Urinary bladder (tissue), 4 donors: ENCODE measurements around the gene COL16A1. TPM values are rescaled to one million over a fixed set of nuclear protein-coding genes. Genes with fewer than 3 reads are reported as not detected.
A peak's percentile ranks its signal among the peaks of the same experiment; 100 is the strongest.

Experiments
- DNase-seq: peaks from one replicate; pipeline ENCODE4 v3.0.0-alpha.2; 2015; ENCODE audit errors: extremely low spot score
- H3K27ac ChIP-seq: one replicate; pipeline ENCODE4 v1.5.1; 2013; ENCODE audit warnings: low read depth, mild to moderate bottlenecking, moderate library complexity
- H3K36me3 ChIP-seq: one replicate; pipeline ENCODE4 v1.6.1; 2013; ENCODE audit warnings: mild to moderate bottlenecking, moderate library complexity; ENCODE audit not compliant: insufficient read depth
- H3K4me1 ChIP-seq: one replicate; pipeline ENCODE4 v1.6.1; 2013; ENCODE audit warnings: mild to moderate bottlenecking, moderate library complexity; ENCODE audit not compliant: insufficient read depth
- H3K4me3 ChIP-seq: one replicate; pipeline ENCODE4 v1.5.1; 2013; ENCODE audit warnings: low read depth, low read length
- WGBS: extraction: QIAGEN DNeasy Blood & Tissue Kit; methylation state at CpG from one replicate; pipeline ENCODE4 v1.1.7; 2013; 5-methylcytosine and 5-hydroxymethylcytosine counted together
- polyA plus RNA-seq: library from polyadenylated mRNA; stranded (reverse); fragments of 200-250 nt; gene quantifications from one replicate; pipeline ENCODE4 v1.2.3, GENCODE V29; 2013
- total RNA-seq: library from RNA; depleted of rRNA; stranded (reverse); fragments of >200 nt; gene quantifications from one replicate; pipeline ENCODE4 v1.2.3, GENCODE V29; 2014
- donor health status: healthy with polysubstance abuse.
- donor health status: healthy.

Gene COL16A1
- total and polyA plus RNA-seq, 2 donors: 166 to 217 TPM

GRCh38 chr1:31678681-31679080 lies 25.1 kb downstream of the COL16A1 start:
- no peak for DNase-seq
- Histone ChIP-seq H3K27ac (no peak overlapping the region), H3K4me3 (no peak overlapping the region), H3K4me1 (no peaks in the 10 kb centered on the region), H3K36me3 (peaks cover 3% of the 10 kb centered on the region)
- 73% methylated on average over 4 of the region's 4 CpGs for WGBS

- peaks cover 3% of the 10 kb centered on the region for H3K36me3 ChIP-seq
- H3K4me3 ChIP-seq: no peak overlapping the region
- WGBS: 75% methylated on average over 6 of the region's 6 CpGs
- DNase-seq: no peak
- no peaks in the 10 kb centered on the region for H3K4me1 ChIP-seq
- no peak overlapping the region for H3K27ac ChIP-seq
Measured at GRCh38 chr1:31677949-31678348, 25.9 kb downstream of the COL16A1 start.

DNA sequence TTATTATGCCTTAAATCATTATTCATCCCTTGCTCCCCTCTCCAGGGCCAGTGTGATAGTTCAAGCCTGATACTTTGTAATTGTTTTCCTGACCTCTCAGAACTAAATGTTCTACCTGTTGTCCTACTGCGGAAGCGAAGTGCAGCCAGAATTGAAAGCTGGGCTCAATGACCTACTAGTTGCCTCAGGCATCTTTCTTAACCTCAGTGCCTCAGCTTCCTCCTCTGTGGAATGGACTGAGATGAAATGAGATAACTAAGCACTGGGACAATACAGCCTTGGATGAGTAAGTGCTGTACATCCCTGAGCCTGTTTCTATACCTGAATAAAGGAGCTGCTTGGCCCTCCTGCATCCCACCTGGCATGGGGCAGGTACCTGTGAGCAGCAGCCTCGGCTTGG lies 26.4 kb downstream of the COL16A1 start:
- 96% methylated on average over 3 of the region's 3 CpGs for WGBS
- no peak for DNase-seq

GRCh38 chr1:31675756-31676155 lies 28.1 kb downstream of the COL16A1 start:
- DNase-seq: no peak
- H3K27ac ChIP-seq: no peak overlapping the region
- H3K4me3 ChIP-seq: no peak overlapping the region
- WGBS: 80% methylated on average over 14 of the region's 14 CpGs
- H3K36me3 ChIP-seq: no peaks in the 10 kb centered on the region
- no peaks in the 10 kb centered on the region for H3K4me1 ChIP-seq

More for the DNA sequence above, 26.4 kb downstream of the COL16A1 start:
- H3K4me1 ChIP-seq: no peaks in the 10 kb centered on the region
- H3K36me3 ChIP-seq: no peaks in the 10 kb centered on the region
- no peak overlapping the region for H3K4me3 ChIP-seq
- H3K27ac ChIP-seq: no peak overlapping the region

DNA sequence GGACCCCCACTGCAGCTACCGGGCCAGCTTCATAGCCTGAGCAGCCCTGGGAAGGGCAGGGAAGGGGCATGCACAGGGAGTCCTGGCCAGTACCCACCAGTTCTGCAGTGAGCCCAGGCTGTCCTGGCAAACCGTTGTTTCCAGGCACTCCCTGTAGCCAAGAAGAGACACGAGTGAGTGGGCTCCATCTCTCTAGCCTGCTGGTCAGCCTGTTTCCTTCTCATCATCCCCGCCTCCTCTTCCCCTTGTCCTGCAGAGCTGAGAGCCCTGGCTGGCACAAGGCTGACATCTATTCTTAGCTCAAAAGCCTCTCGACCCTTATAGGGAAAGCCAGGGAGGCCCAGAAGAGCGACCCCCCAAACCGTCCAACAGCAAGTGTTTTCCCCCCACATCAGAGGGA lies 28.7 kb downstream of the COL16A1 start:
- Histone ChIP-seq H3K4me3 (no peak overlapping the region), H3K36me3 (no peaks in the 10 kb centered on the region), H3K27ac (no peak overlapping the region), H3K4me1 (no peaks in the 10 kb centered on the region)
- no peak for DNase-seq
- 45% methylated on average over 7 of the region's 7 CpGs for WGBS

- WGBS: 65% methylated on average over 8 of the region's 8 CpGs
- H3K36me3 ChIP-seq: no peaks in the 10 kb centered on the region
- no peak overlapping the region for H3K4me3 ChIP-seq
- no peaks in the 10 kb centered on the region for H3K4me1 ChIP-seq
- H3K27ac ChIP-seq: no peak overlapping the region
- no peak for DNase-seq
Measured at GRCh38 chr1:31674626-31675025, 29.2 kb downstream of the COL16A1 start.

GRCh38 chr1:31673433-31673832 lies 30.4 kb downstream of the COL16A1 start:
- Histone ChIP-seq H3K27ac (no peak overlapping the region), H3K4me1 (no peaks in the 10 kb centered on the region), H3K36me3 (no peaks in the 10 kb centered on the region), H3K4me3 (no peak overlapping the region)
- WGBS: 83% methylated on average over 9 of the region's 9 CpGs
- DNase-seq: no peak

GRCh38 chr1:31672986-31673385 lies 30.8 kb downstream of the COL16A1 start:
- no peak overlapping the region for H3K4me3 ChIP-seq
- DNase-seq: no peak

DNA sequence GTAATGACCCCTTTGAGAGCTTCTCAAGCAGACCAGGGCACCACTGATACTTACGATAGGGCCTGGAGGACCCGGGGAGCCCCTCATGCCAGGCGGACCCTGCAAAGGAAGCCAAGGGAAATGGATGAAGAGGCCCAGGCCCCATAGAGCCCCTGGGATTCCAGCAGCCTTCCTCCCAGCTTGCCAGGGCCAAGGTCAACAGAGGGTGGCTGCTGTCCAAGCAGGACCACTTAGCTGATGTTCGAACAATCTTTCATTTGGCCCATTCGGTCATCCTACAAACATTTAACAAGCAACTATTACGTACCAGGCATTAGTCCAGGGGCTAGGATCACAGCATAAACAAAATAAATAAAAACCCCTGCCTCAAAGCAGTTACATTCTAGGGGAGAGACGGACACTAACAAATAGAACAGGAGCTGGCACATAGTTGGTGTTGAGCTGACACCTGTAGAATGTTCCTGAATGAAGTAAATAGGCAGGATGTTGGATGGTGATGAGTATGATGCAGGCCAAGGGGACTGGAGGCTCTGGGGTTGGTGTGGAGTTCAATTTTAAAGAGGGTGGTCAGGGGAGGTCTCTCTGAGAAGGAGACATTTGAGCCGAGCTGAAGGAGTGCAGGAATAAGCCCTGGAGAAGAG lies 32.1 kb downstream of the COL16A1 start:
- Histone ChIP-seq H3K4me1 (no peaks in the 10 kb centered on the region), H3K27ac (no peak overlapping the region), H3K4me3 (no peak overlapping the region), H3K36me3 (no peaks in the 10 kb centered on the region)
- WGBS: 61% methylated on average over 8 of the region's 8 CpGs
- no peak for DNase-seq

More at GRCh38 chr1:31672986-31673385, 30.8 kb downstream of the COL16A1 start:
- H3K4me1 ChIP-seq: no peaks in the 10 kb centered on the region
- 41% methylated on average over 13 of the region's 13 CpGs for WGBS
- peak overlapping the region; percentile 16 for H3K27ac ChIP-seq
- no peaks in the 10 kb centered on the region for H3K36me3 ChIP-seq

DNA sequence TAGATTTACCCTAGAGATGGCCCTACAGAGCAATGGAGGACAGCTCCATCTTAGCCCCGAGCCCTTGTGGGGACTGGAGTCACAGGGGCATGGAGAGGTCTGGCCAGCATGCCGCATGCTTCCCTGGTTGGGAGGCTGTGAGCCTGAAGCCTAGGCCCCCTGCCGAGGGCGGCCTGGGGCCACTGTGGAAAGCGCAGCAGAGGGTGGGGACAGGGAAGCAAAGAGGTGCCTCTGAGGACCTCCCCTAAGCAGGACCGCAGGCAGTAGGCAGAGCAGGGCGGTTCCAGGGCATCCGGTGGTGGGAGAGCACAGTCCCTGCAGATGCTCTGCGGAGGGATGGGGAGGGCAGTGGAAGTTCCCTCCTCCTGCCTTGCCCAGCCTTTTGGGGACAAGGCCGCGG lies 32.7 kb downstream of the COL16A1 start:
- Histone ChIP-seq H3K27ac (no peak overlapping the region), H3K4me1 (no peaks in the 10 kb centered on the region), H3K36me3 (no peaks in the 10 kb centered on the region), H3K4me3 (no peak overlapping the region)
- WGBS: 75% methylated on average over 11 of the region's 11 CpGs
- no peak for DNase-seq

DNA sequence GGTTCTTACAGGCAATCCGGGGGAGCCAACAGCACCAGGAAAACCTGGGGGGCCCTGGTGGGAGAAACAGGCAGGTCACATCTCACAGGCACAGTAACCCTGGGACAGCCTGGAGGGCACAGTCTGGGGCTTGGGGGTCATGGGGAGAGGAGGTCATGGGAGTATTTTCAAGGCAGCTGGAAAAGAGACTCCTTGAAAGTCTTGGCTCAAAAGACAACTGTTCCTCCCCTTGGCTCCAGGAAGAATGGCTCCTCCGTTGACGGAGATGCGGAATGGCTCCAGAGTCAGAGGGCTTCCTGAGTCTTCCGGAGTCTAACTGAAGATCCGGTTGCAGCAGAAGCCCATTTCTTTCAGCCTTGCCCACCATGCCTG lies 33.2 kb downstream of the COL16A1 start:
- Histone ChIP-seq H3K4me1 (no peaks in the 10 kb centered on the region), H3K4me3 (no peak overlapping the region), H3K27ac (peak overlapping the region; percentile 43), H3K36me3 (no peaks in the 10 kb centered on the region)
- WGBS: 35% methylated on average over 6 of the region's 6 CpGs
- no peak for DNase-seq

GRCh38 chr1:31669786-31670592 lies 33.8 kb downstream of the COL16A1 start:
- H3K36me3 ChIP-seq: no peaks in the 10 kb centered on the region
- WGBS: 11% methylated on average over 30 of the region's 30 CpGs
- peak; percentile 68 for DNase-seq
- no peak overlapping the region for H3K4me3 ChIP-seq
- peak overlapping the region; percentile 61 for H3K27ac ChIP-seq
- H3K4me1 ChIP-seq: no peaks in the 10 kb centered on the region

DNA sequence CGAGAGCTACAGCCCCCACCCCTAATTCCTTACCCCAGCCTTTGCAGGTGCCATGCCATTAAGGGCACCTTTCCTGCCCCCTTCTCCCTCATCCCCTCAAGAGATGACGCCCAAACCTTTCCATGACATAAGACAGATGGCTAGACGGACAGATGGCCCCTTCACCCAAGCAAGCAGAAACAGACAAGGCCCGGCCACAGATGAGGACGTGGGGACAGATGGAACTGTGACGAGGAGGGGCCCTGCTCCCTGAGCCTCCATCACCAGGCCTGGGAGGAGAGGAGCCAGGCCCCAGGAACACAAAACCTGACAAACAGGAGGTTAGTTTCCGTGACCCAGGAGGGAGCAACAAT lies 34.4 kb downstream of the COL16A1 start:
- Histone ChIP-seq H3K4me3 (no peak overlapping the region), H3K4me1 (no peaks in the 10 kb centered on the region), H3K27ac (peak overlapping the region; percentile 61), H3K36me3 (no peaks in the 10 kb centered on the region)
- DNase-seq: no peak
- WGBS: 54% methylated on average over 7 of the region's 7 CpGs

GRCh38 chr1:31668303-31668883 lies 35.4 kb downstream of the COL16A1 start:
- H3K27ac ChIP-seq: no peak overlapping the region
- 75% methylated on average over 11 of the region's 11 CpGs for WGBS
- no peaks in the 10 kb centered on the region for H3K4me1 ChIP-seq

More at GRCh38 chr1:31668303-31668883, 35.4 kb downstream of the COL16A1 start:
- Histone ChIP-seq H3K4me3 (no peak overlapping the region), H3K36me3 (no peaks in the 10 kb centered on the region)
- DNase-seq: no peak
